HuH-7 (cell line): ENCODE results near the gene OGDHL.
"Not testable (repeated sequence)": the region's sequence is repeated elsewhere in the genome, so short reads cannot be mapped to it uniquely, and the experiment has no call there.

ENCODE experiments used
- DNase-seq: peaks from one replicate; pipeline ENCODE4 v3.0.0; 2011; ENCODE audit warnings: low spot score

The OGDHL gene

DNA sequence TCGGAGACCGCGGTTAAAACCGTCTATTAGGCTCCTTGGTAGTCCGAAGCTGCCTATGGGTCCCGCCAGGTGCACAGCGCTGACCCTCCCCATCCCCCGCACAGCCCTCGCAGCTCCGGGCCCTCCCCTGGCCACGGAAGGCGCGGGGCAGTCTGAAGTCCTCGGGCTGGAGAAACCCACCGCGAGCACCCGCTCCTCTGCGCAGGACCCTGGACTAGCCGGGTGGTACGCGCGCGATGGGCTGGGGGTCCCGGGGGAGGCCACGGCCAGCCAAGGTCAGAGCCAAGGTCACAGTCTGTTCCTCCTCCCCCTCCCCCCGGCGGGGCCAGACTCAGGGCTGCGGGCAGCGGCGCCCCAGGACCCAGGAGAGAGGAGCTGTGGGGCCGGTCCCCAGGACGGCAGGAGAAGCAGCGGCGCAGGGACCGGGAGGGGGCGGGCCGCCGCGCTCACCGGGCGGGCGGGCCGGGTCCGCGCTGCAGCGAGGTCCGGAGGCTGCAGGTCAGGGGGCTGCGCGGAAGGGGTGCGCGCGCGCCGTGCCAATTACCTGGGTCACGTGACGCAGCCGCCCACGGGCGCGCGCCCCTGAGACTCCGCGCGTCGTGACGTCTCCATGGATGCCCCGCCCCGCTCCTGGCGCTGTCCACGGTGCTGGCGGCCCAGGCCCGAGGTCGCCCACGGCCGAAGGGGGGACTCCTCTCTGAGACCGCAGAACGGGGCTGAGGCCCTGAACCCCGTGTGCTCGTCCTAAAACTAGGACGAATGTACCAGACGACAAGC lies at the start of gene OGDHL:
Gene OGDHL, minus strand, starts transcription at position 535 of the 777 bp plus-strand sequence. CDS start 3,731 bp downstream, outside the sequence.
- DNase-seq = peak; percentile 69

- no peak for DNase-seq
Observed at GRCh38 chr10:49803988-49804387, 41.9 kb upstream of the OGDHL start.

GRCh38 chr10:49798275-49798674 lies 36.2 kb upstream of the OGDHL start:
- DNase-seq = no peak

DNA sequence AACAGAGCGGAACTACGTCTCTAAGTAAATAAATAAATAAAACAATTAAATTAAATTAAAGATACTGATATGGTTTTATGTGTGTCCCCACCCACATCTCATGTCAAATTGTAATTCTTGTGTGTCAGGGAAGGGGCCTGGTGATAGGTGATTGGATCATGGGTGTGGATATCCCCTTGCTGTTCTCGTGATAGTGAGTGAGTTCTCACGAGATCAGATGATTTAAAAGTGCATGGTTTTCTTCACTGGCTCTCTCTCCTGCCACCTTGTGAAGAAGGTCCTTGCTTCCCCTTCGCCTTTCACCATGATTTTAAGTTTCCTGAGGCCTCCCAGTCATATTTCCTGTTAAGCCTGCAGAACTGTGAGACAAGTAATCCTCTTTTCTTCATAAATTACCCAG lies 29.0 kb upstream of the OGDHL start:
- DNase-seq = no peak

DNA sequence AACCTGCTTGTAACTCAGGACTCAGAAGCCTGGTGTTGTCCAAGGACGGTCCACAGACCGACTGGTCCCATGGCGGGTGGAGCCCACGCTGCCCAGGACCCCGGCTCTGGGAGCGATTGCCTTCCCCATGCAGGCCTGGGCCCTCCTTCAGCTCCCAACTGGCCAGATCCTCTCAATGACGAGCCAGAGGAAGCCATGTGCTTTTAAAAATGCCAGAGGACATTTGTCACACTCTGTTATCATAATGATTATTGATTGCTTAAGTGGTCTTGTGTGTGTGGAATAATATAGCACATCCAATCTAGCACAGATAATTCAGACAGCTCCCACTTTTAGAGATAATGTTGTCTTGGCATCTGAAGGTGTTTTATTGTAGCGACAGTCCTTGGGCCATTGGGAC lies 22.6 kb upstream of the OGDHL start:
- DNase-seq = no peak

- DNase-seq = no peak
Observed at GRCh38 chr10:49783645-49784044, 21.5 kb upstream of the OGDHL start.

DNA sequence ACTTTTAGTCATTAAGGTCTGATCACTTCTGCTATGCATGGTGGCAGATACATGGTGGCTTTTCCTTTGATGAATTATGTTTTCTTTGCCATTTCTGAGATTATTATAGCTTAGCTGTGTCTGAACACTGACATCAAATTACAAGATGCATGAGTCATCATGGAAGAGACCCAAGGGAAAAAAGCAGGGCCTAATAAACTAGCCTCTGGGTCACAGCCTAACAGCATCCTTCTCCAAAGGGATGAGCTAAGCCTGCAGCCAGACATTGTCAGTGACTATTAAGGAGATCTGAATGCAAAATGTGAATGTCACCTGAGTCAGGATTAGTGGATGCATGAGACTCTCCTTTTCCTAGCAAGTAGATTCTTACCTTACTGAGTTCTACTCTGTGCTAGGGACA lies 19.1 kb upstream of the OGDHL start:
- DNase-seq = no peak

DNA sequence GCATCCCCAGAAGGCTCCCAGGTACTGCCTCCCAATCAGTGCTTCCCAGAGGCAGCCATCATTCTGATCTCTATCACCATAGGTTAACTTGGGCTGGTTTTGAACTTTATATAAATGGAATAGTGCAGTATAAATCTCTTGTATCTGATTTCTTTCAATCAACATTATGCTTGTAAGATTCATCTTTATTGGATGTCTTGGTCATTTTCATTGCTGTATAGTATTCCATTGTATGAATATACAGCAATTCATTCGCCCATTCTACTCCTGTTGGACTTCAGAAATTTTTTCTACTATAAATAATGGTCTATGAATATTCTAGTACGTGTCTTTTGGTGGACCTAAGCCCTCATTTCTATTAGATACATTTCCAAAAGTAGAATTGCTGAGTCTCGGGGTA lies 16.1 kb upstream of the OGDHL start:
- no peak for DNase-seq

DNA sequence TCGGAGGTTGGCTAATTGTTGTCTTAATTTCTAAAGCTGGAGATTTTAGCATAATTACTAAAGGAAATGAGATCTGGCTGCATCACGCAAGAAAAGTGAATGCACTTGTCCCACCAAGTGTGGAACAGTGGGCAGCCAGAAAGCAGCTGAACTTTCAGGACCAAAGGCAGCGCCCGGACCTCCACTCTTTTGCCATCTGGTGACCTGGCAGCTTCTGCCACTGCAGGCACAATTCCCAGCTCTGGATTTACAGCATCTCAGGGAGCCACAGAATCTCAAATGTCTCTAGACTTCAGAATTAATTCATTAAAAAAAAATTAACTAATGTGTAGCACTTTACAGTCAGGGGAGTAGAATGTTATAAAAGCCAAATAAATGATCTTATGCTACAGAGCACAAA lies 14.7 kb upstream of the OGDHL start:
- no peak for DNase-seq

DNA sequence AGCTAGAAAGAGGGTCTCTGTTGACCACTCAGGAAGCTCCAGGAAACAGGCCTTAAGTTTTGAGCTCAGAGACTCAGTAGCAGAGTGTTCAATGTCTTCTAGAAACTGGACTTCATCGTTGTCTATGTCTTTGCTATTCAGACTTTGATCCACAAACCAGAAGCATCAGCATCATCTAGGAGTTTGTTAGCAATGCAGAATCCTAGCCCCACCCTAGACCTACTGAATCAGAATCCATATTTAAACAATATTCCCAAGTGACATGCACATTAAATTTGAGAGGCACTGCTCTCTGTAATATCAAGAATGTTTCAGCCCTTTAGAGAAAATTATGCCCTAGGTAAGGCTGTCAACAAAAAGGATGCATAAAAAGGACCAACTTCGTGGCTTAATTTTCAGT lies 12.9 kb upstream of the OGDHL start:
- DNase-seq = no peak

- not testable (repeated sequence) for DNase-seq
Observed at GRCh38 chr10:49772944-49773343, 10.8 kb upstream of the OGDHL start.

- not testable (repeated sequence) for DNase-seq
Observed at GRCh38 chr10:49771046-49771445, 8.9 kb upstream of the OGDHL start.

DNA sequence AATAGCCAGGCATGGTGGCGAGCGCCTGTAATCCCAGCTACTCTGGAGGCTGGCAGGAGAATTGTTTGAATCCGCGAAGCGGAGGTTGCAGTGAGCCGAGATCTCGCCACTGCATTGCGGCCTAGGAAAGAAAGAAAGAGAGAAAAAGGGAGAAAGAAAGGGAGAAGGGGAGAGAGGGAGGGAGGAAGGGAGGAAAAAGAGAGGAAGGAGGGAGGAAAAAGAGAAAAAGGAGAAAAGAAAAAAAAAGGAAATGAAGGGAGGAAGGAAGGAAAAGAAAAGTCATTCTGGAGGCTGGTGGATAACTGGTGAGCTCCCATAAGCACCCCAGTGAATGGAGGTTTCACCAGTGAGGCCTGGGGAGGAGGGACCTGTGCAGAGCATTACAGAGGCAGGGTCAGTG lies 7.6 kb upstream of the OGDHL start:
- no peak for DNase-seq

- DNase-seq = no peak
Observed at GRCh38 chr10:49768731-49769130, 6.6 kb upstream of the OGDHL start.

GRCh38 chr10:49768329-49768728 lies 6.2 kb upstream of the OGDHL start:
- DNase-seq = no peak

- no peak for DNase-seq
Observed at GRCh38 chr10:49767752-49768151, 5.6 kb upstream of the OGDHL start.

- DNase-seq = no peak
Observed at GRCh38 chr10:49766484-49766883, 4.4 kb upstream of the OGDHL start.

DNA sequence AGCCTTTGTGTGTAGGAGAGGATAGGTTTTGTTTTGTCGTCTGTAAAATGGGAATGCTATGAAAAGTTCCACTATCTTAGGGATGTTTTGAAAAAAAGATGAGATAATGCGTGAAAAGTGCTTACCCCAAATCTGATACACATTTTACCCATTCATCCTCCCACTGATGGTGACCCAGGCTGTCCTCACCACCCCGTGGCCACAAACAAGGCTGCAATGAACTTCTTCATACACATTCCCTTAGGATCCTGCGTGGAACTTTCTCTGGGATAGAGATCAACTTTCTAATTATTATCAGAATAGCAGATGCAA lies 399 bp upstream of the OGDHL start:
- DNase-seq = no peak

- no peak for DNase-seq
Observed at GRCh38 chr10:49761201-49761788, 828 bp downstream of the OGDHL start.

- no peak for DNase-seq
Observed at GRCh38 chr10:49760789-49761188, 1.3 kb downstream of the OGDHL start.

DNA sequence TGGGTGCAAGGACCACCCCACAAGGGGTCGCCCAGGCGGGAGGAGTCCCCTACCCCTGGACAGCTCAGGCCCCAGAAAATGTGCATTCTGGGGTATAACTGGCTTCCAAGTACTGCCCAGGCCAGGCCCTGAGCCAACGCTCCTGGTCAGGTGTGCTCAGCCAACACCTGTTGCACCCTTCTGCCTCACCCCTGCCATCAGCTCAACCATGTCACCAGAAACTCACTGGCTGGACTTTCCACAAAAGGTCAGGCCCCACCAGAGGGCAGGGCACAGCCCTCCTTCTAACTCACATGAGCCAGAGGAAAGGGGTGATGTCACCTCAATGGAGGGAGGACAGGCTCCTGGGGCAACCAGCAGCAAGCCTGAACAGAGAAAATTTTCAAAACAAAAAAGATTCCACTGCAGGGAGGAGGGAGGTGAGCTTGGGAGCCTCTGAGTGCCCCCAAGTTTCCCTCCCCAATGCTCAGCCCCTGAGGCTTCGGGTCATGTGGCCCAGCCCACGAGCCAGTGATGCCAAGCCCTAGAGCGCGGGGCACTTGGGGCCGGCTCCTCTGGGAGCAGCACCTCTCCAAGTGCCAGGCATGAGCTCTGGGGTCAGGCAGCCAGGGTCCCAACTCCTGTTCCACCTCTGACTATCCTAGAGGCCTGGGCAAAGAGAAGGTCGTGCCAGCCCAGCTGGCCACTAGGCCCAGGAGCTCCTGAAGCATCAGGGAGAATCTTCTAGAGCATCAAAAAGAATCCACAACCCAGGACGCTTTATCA lies 2.2 kb downstream of the OGDHL start:
- no peak for DNase-seq

DNA sequence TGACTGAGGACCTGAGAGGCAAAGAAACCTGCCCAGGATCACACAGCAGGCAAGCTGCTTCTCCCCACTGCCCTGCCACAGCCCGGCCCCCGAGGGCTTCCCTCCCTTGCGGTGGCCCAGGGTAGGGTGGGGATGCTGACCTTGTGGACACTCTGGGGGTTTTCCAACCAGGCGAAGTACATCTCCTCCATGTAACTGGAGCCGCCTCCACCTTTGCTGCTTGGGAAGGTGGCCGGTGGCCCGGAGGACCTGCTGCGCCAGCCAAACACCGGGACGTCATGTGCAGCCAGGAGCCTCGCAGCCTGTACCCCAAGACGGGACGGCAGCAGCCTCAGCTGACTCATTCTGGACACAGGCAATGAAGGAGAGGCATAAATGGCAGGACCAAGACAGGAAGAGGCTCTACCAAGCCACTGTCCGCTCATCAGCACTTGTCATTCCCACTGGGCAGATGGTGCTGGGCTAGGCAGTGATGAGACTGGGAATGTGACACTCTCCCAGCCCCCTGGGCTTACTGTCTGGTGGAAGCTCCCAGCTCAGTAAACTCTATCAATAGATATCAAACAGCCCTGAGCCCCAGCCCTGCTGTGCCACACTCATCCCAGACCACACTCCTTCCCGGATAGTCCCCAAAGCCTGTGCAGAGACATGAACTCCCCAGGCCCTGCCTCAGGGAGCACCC lies 3.7 kb downstream of the OGDHL start:
- no peak for DNase-seq

GRCh38 chr10:49756641-49757040 lies 5.5 kb downstream of the OGDHL start:
- no peak for DNase-seq
